K562 (cell line): ENCODE measurements around the gene NAGLU. TPM values are rescaled to one million over a fixed set of nuclear protein-coding genes. Genes with fewer than 3 reads are reported as not detected.

Source experiments
- CREM ChIP-seq: IDR thresholded peaks from 2 replicates; pipeline ENCODE4 v1.6.1; 2014; ENCODE audit warnings: antibody characterized with exemption, low read depth
- CXXC5 ChIP-seq: fragments of 250-450 bp; sonication (Bioruptor Pico); IDR thresholded peaks from 2 replicates; pipeline ENCODE4 v1.8.0; 2022; ENCODE audit warnings: inconsistent platforms, mild to moderate bottlenecking, moderate library complexity
- ELK3 ChIP-seq: fragments of 450-650 bp; formaldehyde crosslinking; IDR thresholded peaks from 2 replicates; pipeline ENCODE4 v1.4.0; 2020; ENCODE audit warnings: mild to moderate bottlenecking
- EWSR1 ChIP-seq: fragments of 450-650 bp; IDR thresholded peaks from 2 replicates; pipeline ENCODE4 v1.6.1; 2018; ENCODE audit warnings: borderline replicate concordance, mild to moderate bottlenecking, low read depth, moderate library complexity; ENCODE audit not compliant: partially characterized antibody
- FOXP1 ChIP-seq: sonication (generic); formaldehyde crosslinking; IDR thresholded peaks from 2 replicates; pipeline ENCODE4 v1.8.0; 2022; ENCODE audit warnings: mild to moderate bottlenecking, missing genetic modification reagents
- GABPB1 ChIP-seq: sonication (generic); formaldehyde crosslinking; IDR thresholded peaks from 2 replicates; pipeline ENCODE4 v1.8.0; 2022; ENCODE audit warnings: mild to moderate bottlenecking, missing genetic modification reagents
- HIVEP1 ChIP-seq: fragments of 250-450 bp; sonication (Bioruptor Pico); IDR thresholded peaks from 2 replicates; pipeline ENCODE4 v1.4.0; 2020; ENCODE audit warnings: mild to moderate bottlenecking
- KDM1A ChIP-seq, 2 experiments: fragments of 450-650 bp; IDR thresholded peaks; 2 replicates each; pipeline ENCODE4 v1.6.1; 2016; ENCODE audit warnings: mild to moderate bottlenecking in 2 of 2
- MBD2 ChIP-seq: sonication (generic); IDR thresholded peaks from 2 replicates; pipeline ENCODE4 v1.6.1; 2016; ENCODE audit warnings: low read depth, borderline replicate concordance
- MECOM ChIP-seq: fragments of 250-450 bp; sonication (Bioruptor Pico); IDR thresholded peaks from 2 replicates; pipeline ENCODE4 v1.8.0; 2022; ENCODE audit warnings: inconsistent platforms
- POLR3A ChIP-seq: IDR thresholded peaks from 2 replicates; pipeline ENCODE4 v1.6.1; 2011; ENCODE audit warnings: borderline replicate concordance, mild to moderate bottlenecking, moderate library complexity; ENCODE audit not compliant: insufficient read length, insufficient read depth; ENCODE audit errors: extremely low read depth
- RAD21 ChIP-seq, 2 experiments: fragments of 250-450 bp in 1 of 2; fragments of 450-650 bp in 1 of 2; sonication (Bioruptor Pico) in 1 of 2; formaldehyde crosslinking in 1 of 2; IDR thresholded peaks in 1 of 2; conservative IDR thresholded peaks in 1 of 2; 2 replicates each; pipeline versions ENCODE4 v1.4.0 to v1.8.0; 2020 to 2022; ENCODE audit warnings: mild to moderate bottlenecking in 2 of 2, moderate library complexity in 1 of 2
- RBFOX2 ChIP-seq: fragments of 200-400 bp; formaldehyde crosslinking; IDR thresholded peaks from 2 replicates; pipeline ENCODE4 v1.6.1; 2017; ENCODE audit warnings: low read depth, mild to moderate bottlenecking, low read length, moderate library complexity
- ZC3H11A ChIP-seq: IDR thresholded peaks from 2 replicates; pipeline ENCODE4 v1.6.1; 2012; ENCODE audit warnings: low read depth, low read length, improper control_type of control experiment
- ZHX1 ChIP-seq: fragments of 150-350 bp; conservative IDR thresholded peaks from 2 replicates; pipeline ENCODE4 v1.6.1; 2014; ENCODE audit warnings: low read length
- ZNF197 ChIP-seq: fragments of 200-800 bp; sonication (Bioruptor generic); IDR thresholded peaks from 2 replicates; pipeline ENCODE4 v1.6.1; 2016; ENCODE audit warnings: low read depth, missing genetic modification characterization, missing compliant biosample characterization
- ZNF232 ChIP-seq: sonication (generic); formaldehyde crosslinking; IDR thresholded peaks from 2 replicates; pipeline ENCODE4 v1.8.0; 2022; ENCODE audit warnings: mild to moderate bottlenecking, missing genetic modification reagents
- ZNF239 ChIP-seq: fragments of 250-450 bp; sonication (Bioruptor Pico); IDR thresholded peaks from 2 replicates; pipeline ENCODE4 v1.4.0; 2020; ENCODE audit warnings: mild to moderate bottlenecking
- ZNF24 ChIP-seq: fragments of 450-650 bp; IDR thresholded peaks from 2 replicates; pipeline ENCODE4 v1.6.1; 2016
- ZNF57 ChIP-seq: fragments of 450-650 bp; formaldehyde crosslinking; IDR thresholded peaks from 2 replicates; pipeline ENCODE4 v1.4.0; 2020; ENCODE audit warnings: mild to moderate bottlenecking, moderate library complexity
- ZNF586 ChIP-seq: fragments of 450-650 bp; formaldehyde crosslinking; conservative IDR thresholded peaks from 2 replicates; pipeline ENCODE4 v1.4.0; 2020; ENCODE audit warnings: mild to moderate bottlenecking, moderate library complexity
- ZNF696 ChIP-seq: fragments of 250-450 bp; sonication (Bioruptor Pico); conservative IDR thresholded peaks from 2 replicates; pipeline ENCODE4 v1.4.0; 2020; ENCODE audit warnings: mild to moderate bottlenecking, moderate library complexity
- ZNF75A ChIP-seq: fragments of 450-650 bp; formaldehyde crosslinking; IDR thresholded peaks from 2 replicates; pipeline ENCODE4 v1.4.0; 2020; ENCODE audit warnings: mild to moderate bottlenecking
- ZNF764 ChIP-seq: fragments of 250-450 bp; sonication (Bioruptor Pico); IDR thresholded peaks from 2 replicates; pipeline ENCODE4 v1.4.0; 2020; ENCODE audit warnings: low read depth, mild to moderate bottlenecking, moderate library complexity
- ZNF766 ChIP-seq: fragments of 200-800 bp; sonication (Bioruptor generic); conservative IDR thresholded peaks from 2 replicates; pipeline ENCODE4 v1.6.1; 2016; ENCODE audit warnings: missing genetic modification characterization, missing compliant biosample characterization
- ZNF830 ChIP-seq: fragments of 250-450 bp; sonication (Bioruptor Pico); IDR thresholded peaks from 2 replicates; pipeline ENCODE4 v1.5.0; 2021; ENCODE audit warnings: mild to moderate bottlenecking
- polyA plus RNA-seq, 8 experiments: library from polyadenylated mRNA; depleted of rRNA in 4 of 8; stranded (reverse) in 5 of 8; unstranded in 3 of 8; fragments of >200 nt; fragmentation: Nextera tagmentation in 2 of 8; fragmentation: Illumina TruSeq in 1 of 8; extraction: Ambion mirVana in 2 of 8; extraction: Trizol in 1 of 8; gene quantifications; 2 replicates each; pipeline versions ENCODE4 v1.2.1 to v1.2.3, GENCODE V29; 2011 to 2014; ENCODE audit warnings: inconsistent platforms in 1 of 8, missing spikeins in 1 of 8
- total RNA-seq, 7 experiments: library from RNA; depleted of rRNA in 6 of 7; stranded (reverse); fragments of >200 nt in 6 of 7; fragmentation: Illumina TruSeq in 2 of 7; extraction: Trizol in 2 of 7; gene quantifications; 2 replicates each; pipeline versions ENCODE4 v1.2.1 to v1.2.3, GENCODE V29; 2011 to 2021; ENCODE audit warnings: low replicate concordance in 1 of 7
- TF ChIP-seq, protein P1 (sequence below): fragments of 200-800 bp; sonication (Bioruptor generic); IDR thresholded peaks from 2 replicates; pipeline ENCODE4 v1.6.1; 2017; ENCODE audit warnings: missing genetic modification characterization, missing compliant biosample characterization

NAGLU gene
- total and polyA plus RNA-seq, 9 of the 15 experiments (the other 6 are each of a cell fraction or from before 2014, with no cell fraction given): 0.04 to 21.5 (median 8.5) TPM

GRCh38 chr17:42561897-42562387 lies 25.9 kb downstream of the NAGLU start, which contains the start of gene COASY (continued):
- TF ChIP-seq ELK3 (CRISPR knock-in tag) (no peak), FOXP1 (CRISPR knock-in tag) (no peak), ZC3H11A (no peak), ZNF24 (no peak), POLR3A (no peak), KDM1A (IDR thresholded peaks at IDR 0.05) (peak; percentile 6 to 51; a peak in 2 of 4 replicates), MBD2 (peak; percentile 60; the same call in 1 of the 2 replicates), ZNF586 (no peak), MECOM (no peak), RBFOX2 (peak; percentile 78), ZNF764 (CRISPR knock-in tag) (no peak), ZNF239 (no peak), ZNF830 (CRISPR knock-in tag) (no peak), ZNF766 (peak; percentile 56; the same call in 1 of the 2 replicates), ZNF197 (CRISPR knock-in tag) (no peak), ZNF232 (no peak), EWSR1 (no peak), ZNF75A (no peak), RAD21 (CRISPR knock-in tag; conservative IDR thresholded peaks at IDR 0.05 in 1 of 2, IDR thresholded peaks at IDR 0.05 in 1 of 2) (no peak), ZHX1 (peak; percentile 88), HIVEP1 (CRISPR knock-in tag) (no peak), ZNF57 (CRISPR knock-in tag) (no peak), GABPB1 (CRISPR knock-in tag) (peak; percentile 96), CXXC5 (CRISPR knock-in tag) (peak; percentile 90), ZNF696 (CRISPR knock-in tag) (no peak), CREM (peak; percentile 77)
- TF ChIP-seq, protein P1, sequence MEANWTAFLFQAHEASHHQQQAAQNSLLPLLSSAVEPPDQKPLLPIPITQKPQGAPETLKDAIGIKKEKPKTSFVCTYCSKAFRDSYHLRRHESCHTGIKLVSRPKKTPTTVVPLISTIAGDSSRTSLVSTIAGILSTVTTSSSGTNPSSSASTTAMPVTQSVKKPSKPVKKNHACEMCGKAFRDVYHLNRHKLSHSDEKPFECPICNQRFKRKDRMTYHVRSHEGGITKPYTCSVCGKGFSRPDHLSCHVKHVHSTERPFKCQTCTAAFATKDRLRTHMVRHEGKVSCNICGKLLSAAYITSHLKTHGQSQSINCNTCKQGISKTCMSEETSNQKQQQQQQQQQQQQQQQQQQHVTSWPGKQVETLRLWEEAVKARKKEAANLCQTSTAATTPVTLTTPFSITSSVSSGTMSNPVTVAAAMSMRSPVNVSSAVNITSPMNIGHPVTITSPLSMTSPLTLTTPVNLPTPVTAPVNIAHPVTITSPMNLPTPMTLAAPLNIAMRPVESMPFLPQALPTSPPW (CRISPR knock-in tag): peak; percentile 87
